ENCODE measurements around the gene POLR3B. TPM values are rescaled to one million over a fixed set of nuclear protein-coding genes. Genes with fewer than 3 reads are reported as not detected.
A peak's percentile ranks its signal among the peaks of the same experiment; 100 is the strongest.
"Not testable (repeated sequence)": the region's sequence is repeated elsewhere in the genome, so short reads cannot be mapped to it uniquely, and the experiment has no call there.

The POLR3B gene
- total RNA-seq, 1 donor from 2014 or later, result 9.6 TPM

- peaks cover 9% of the 10 kb centered on the region for H3K4me1 Mint-ChIP-seq (ENCODE audit: low read depth)
- no peak for TF ChIP-seq CTCF (IDR thresholded peaks at IDR 0.05)
- no peak overlapping the region for H3K4me3 Mint-ChIP-seq (ENCODE audit: unreplicated experiment)
- peaks cover 6% of the 10 kb centered on the region for H3K9me3 Mint-ChIP-seq (ENCODE audit: low read depth)
- no peaks in the 10 kb centered on the region for H3K27me3 Mint-ChIP-seq (ENCODE audit: low read depth)
- H3K27ac Mint-ChIP-seq (ENCODE audit: unreplicated experiment), result peak overlapping the region; percentile 36
- peaks cover 19% of the 10 kb centered on the region for H3K36me3 Mint-ChIP-seq (ENCODE audit: low read depth)
- no peak for DNase-seq (ENCODE audit: low spot score)
These were observed 12.2 kb downstream of the POLR3B start for GRCh38 chr12:106369624-106370346.

GRCh38 chr12:106378788-106379187, 21.2 kb downstream of the POLR3B start:
- Mint-ChIP-seq H3K27ac (ENCODE audit: unreplicated experiment) (no peak overlapping the region), H3K4me1 (ENCODE audit: low read depth) (no peaks in the 10 kb centered on the region), H3K36me3 (ENCODE audit: low read depth) (peaks cover 50% of the 10 kb centered on the region), H3K27me3 (ENCODE audit: low read depth) (no peaks in the 10 kb centered on the region), H3K9me3 (ENCODE audit: low read depth) (peaks cover 16% of the 10 kb centered on the region), H3K4me3 (ENCODE audit: unreplicated experiment) (no peak overlapping the region)
- DNase-seq (ENCODE audit: low spot score), result no peak
- TF ChIP-seq CTCF (IDR thresholded peaks at IDR 0.05), result no peak

- no peak overlapping the region for H3K27ac Mint-ChIP-seq (ENCODE audit: unreplicated experiment)
- H3K36me3 Mint-ChIP-seq (ENCODE audit: low read depth), result peaks cover 43% of the 10 kb centered on the region
- peaks cover 15% of the 10 kb centered on the region for H3K9me3 Mint-ChIP-seq (ENCODE audit: low read depth)
These were observed 23.4 kb downstream of the POLR3B start for GRCh38 chr12:106380954-106381353.

GRCh38 chr12:106381866-106382265, 24.3 kb downstream of the POLR3B start:
- H3K36me3 Mint-ChIP-seq (ENCODE audit: low read depth), result peaks cover 37% of the 10 kb centered on the region
- not testable (repeated sequence) for DNase-seq (ENCODE audit: low spot score); H3K4me3 Mint-ChIP-seq (ENCODE audit: unreplicated experiment); H3K27me3 Mint-ChIP-seq (ENCODE audit: low read depth); H3K4me1 Mint-ChIP-seq (ENCODE audit: low read depth); H3K27ac Mint-ChIP-seq (ENCODE audit: unreplicated experiment)
- H3K9me3 Mint-ChIP-seq (ENCODE audit: low read depth), result peaks cover 15% of the 10 kb centered on the region

More at GRCh38 chr12:106380954-106381353, 23.4 kb downstream of the POLR3B start:
- no peaks in the 10 kb centered on the region for H3K27me3 Mint-ChIP-seq (ENCODE audit: low read depth)
- TF ChIP-seq CTCF (IDR thresholded peaks at IDR 0.05), result no peak
- no peak for DNase-seq (ENCODE audit: low spot score)
- H3K4me1 Mint-ChIP-seq (ENCODE audit: low read depth), result no peaks in the 10 kb centered on the region
- H3K4me3 Mint-ChIP-seq (ENCODE audit: unreplicated experiment), result no peak overlapping the region

GRCh38 chr12:106386813-106387535, 29.4 kb downstream of the POLR3B start:
- TF ChIP-seq CTCF (IDR thresholded peaks at IDR 0.05), result no peak
- Mint-ChIP-seq H3K4me1 (ENCODE audit: low read depth) (peaks cover 5% of the 10 kb centered on the region), H3K27me3 (ENCODE audit: low read depth) (no peaks in the 10 kb centered on the region), H3K36me3 (ENCODE audit: low read depth) (peaks cover 15% of the 10 kb centered on the region), H3K4me3 (ENCODE audit: unreplicated experiment) (no peak overlapping the region), H3K27ac (ENCODE audit: unreplicated experiment) (peak overlapping the region; percentile 17), H3K9me3 (ENCODE audit: low read depth) (peaks cover 7% of the 10 kb centered on the region)
- no peak for DNase-seq (ENCODE audit: low spot score)

Data from chondrocyte (in vitro differentiated cells).